ENCODE data around the gene EIF5A.

Gene EIF5A

GRCh38 chr17:7306911-7307685 is at the start of gene EIF5A:
Gene EIF5A (plus strand): TSS chr17:7307628. CDS start chr17:7309636, 2,008 bp downstream.
- WGBS (ENCODE audit: insufficient coverage, insufficient read length): no CpG with 5 or more reads among the region's 64 CpGs
- Histone ChIP-seq H3K4me1 (ENCODE audit: control insufficient read depth, insufficient read depth, low read length) (no peaks in the 10 kb centered on the region), H3K4me3 (ENCODE audit: low read length) (peak within 1 kb of the TSS; percentile 99), H3K36me3 (ENCODE audit: control insufficient read depth, insufficient read depth, low read length) (peaks cover 22% of the 10 kb centered on the region), H3K9me3 (ENCODE audit: control insufficient read depth, insufficient read depth, low read length) (no peaks in the 10 kb centered on the region), H3K27ac (ENCODE audit: low read length) (no peak within 1 kb of the TSS), H3K27me3 (ENCODE audit: control insufficient read depth, insufficient read depth, low read length) (no peaks in the 10 kb centered on the region)
- peak; percentile 99 for DNase-seq (ENCODE audit: low read depth, low spot score)

DNA sequence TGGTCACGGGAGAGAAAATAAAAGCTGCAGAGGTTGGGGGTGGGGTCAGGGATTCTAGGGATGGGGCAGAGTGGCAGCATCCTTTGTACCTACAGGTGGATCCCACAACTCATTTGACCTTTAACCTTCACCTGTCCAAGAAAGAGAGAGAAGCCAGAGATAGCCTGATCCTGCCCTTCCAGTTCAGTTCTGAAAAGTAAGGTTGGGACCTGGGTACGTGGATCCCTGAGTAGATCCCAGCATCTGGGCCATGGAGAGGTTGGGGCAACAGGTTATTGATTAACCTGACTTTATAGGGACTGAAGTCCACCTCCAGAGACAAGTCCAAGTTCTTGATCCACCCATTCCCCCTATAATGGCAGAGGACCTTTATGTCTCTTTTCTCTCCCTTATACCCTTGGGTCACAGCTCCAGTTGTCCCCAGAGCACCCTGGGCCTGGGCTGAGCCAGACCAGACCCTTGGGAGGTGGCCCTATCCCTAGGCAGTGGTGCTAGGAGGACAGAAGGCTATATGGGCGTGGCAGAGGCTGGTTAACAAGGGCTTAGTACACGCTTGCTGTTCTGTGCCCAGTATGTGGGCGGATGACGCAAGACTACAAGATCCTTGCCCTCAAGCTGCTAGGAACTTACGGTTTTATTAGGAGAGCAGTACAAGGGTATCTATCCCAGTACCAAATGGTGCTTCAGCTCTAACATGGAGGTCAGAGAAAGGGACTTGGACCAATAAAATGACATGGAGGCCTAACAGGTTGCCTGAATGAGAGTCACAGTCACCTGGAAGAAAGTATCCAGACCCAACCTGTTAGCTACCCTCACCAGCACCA is 48.5 kb upstream of the EIF5A start:
- DNase-seq (ENCODE audit: low read depth, low spot score): no peak
- no peak overlapping the region for H3K4me3 ChIP-seq (ENCODE audit: low read length)
- no peak overlapping the region for H3K27ac ChIP-seq (ENCODE audit: low read length)
- no peaks in the 10 kb centered on the region for H3K27me3 ChIP-seq (ENCODE audit: control insufficient read depth, insufficient read depth, low read length)
- no peaks in the 10 kb centered on the region for H3K9me3 ChIP-seq (ENCODE audit: control insufficient read depth, insufficient read depth, low read length)
- H3K4me1 ChIP-seq (ENCODE audit: control insufficient read depth, insufficient read depth, low read length): peaks cover 2% of the 10 kb centered on the region
- WGBS (ENCODE audit: insufficient coverage, insufficient read length): no CpG with 5 or more reads among the region's 7 CpGs
- H3K36me3 ChIP-seq (ENCODE audit: control insufficient read depth, insufficient read depth, low read length): peaks cover 14% of the 10 kb centered on the region; the same call in 1 of the 2 replicates

- peaks cover 13% of the 10 kb centered on the region; the same call in 1 of the 2 replicates for H3K36me3 ChIP-seq (ENCODE audit: control insufficient read depth, insufficient read depth, low read length)
- no peaks in the 10 kb centered on the region for H3K9me3 ChIP-seq (ENCODE audit: control insufficient read depth, insufficient read depth, low read length)
- H3K4me3 ChIP-seq (ENCODE audit: low read length): no peak overlapping the region
- no CpG with 5 or more reads among the region's 6 CpGs for WGBS (ENCODE audit: insufficient coverage, insufficient read length)
- peaks cover 2% of the 10 kb centered on the region for H3K4me1 ChIP-seq (ENCODE audit: control insufficient read depth, insufficient read depth, low read length)
- no peaks in the 10 kb centered on the region for H3K27me3 ChIP-seq (ENCODE audit: control insufficient read depth, insufficient read depth, low read length)
- no peak for DNase-seq (ENCODE audit: low read depth, low spot score)
- no peak overlapping the region for H3K27ac ChIP-seq (ENCODE audit: low read length)
Observed at GRCh38 chr17:7259555-7259889, 47.9 kb upstream of the EIF5A start.

- H3K4me3 ChIP-seq (ENCODE audit: low read length): no peak overlapping the region; the same call in 1 of the 2 replicates
- WGBS (ENCODE audit: insufficient coverage, insufficient read length): no CpG with 5 or more reads among the region's 4 CpGs
- H3K4me1 ChIP-seq (ENCODE audit: control insufficient read depth, insufficient read depth, low read length): peaks cover 2% of the 10 kb centered on the region
- no peak for DNase-seq (ENCODE audit: low read depth, low spot score)
- no peaks in the 10 kb centered on the region for H3K27me3 ChIP-seq (ENCODE audit: control insufficient read depth, insufficient read depth, low read length)
- no peak overlapping the region for H3K27ac ChIP-seq (ENCODE audit: low read length)
- H3K9me3 ChIP-seq (ENCODE audit: control insufficient read depth, insufficient read depth, low read length): no peaks in the 10 kb centered on the region
- peaks cover 11% of the 10 kb centered on the region; the same call in 1 of the 2 replicates for H3K36me3 ChIP-seq (ENCODE audit: control insufficient read depth, insufficient read depth, low read length)
Observed at GRCh38 chr17:7260151-7260550, 47.3 kb upstream of the EIF5A start.

DNA sequence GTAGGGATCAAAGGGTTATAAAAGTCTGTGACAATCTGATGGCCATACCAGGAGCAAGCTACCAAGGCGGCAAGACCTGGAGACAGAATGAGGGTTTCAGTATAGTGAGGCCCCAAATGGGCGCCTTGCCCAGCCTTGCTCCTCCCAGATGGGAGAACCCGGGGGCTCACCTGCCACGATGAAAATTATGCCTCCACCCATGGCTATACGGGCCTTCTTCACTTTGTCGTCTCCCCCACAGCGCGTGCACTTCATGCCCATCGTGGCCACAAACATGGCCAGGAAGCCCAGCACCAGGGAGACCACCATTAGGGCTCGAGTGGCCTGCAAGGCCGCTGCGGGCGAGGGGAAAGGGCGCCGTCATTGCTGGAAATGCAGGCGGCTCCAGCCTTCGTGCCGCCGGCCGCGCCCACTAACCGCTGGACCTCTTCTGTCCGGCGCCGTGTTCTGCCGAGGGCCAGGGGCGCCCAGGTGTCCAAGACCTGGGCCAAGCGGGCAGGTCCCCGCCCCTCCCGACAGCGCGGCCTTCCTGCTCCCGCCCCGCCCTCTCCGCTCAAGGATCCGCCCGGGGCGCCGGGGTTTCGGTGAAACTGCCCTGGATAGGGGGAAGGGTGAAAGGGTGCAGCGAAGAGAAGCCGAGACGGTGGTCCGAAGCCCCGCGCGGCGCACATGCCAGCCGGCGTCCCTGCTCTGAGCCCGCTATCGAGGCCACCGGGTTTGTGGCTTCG is 46.6 kb upstream of the EIF5A start:
- Histone ChIP-seq H3K4me3 (ENCODE audit: low read length) (peak overlapping the region; percentile 98), H3K4me1 (ENCODE audit: control insufficient read depth, insufficient read depth, low read length) (peaks cover 2% of the 10 kb centered on the region), H3K27ac (ENCODE audit: low read length) (no peak overlapping the region), H3K36me3 (ENCODE audit: control insufficient read depth, insufficient read depth, low read length) (peaks cover 11% of the 10 kb centered on the region; the same call in 1 of the 2 replicates), H3K27me3 (ENCODE audit: control insufficient read depth, insufficient read depth, low read length) (no peaks in the 10 kb centered on the region), H3K9me3 (ENCODE audit: control insufficient read depth, insufficient read depth, low read length) (no peaks in the 10 kb centered on the region)
- DNase-seq (ENCODE audit: low read depth, low spot score): no peak
- WGBS (ENCODE audit: insufficient coverage, insufficient read length): no CpG with 5 or more reads among the region's 54 CpGs

- WGBS (ENCODE audit: insufficient coverage, insufficient read length): no CpG with 5 or more reads among the region's 71 CpGs
- Histone ChIP-seq H3K9me3 (ENCODE audit: control insufficient read depth, insufficient read depth, low read length) (no peaks in the 10 kb centered on the region), H3K36me3 (ENCODE audit: control insufficient read depth, insufficient read depth, low read length) (peaks cover 8% of the 10 kb centered on the region; the same call in 1 of the 2 replicates), H3K4me3 (ENCODE audit: low read length) (peak overlapping the region; percentile 98), H3K27me3 (ENCODE audit: control insufficient read depth, insufficient read depth, low read length) (no peaks in the 10 kb centered on the region), H3K4me1 (ENCODE audit: control insufficient read depth, insufficient read depth, low read length) (peaks cover 2% of the 10 kb centered on the region), H3K27ac (ENCODE audit: low read length) (no peak overlapping the region)
- DNase-seq (ENCODE audit: low read depth, low spot score): no peak
Observed at GRCh38 chr17:7261379-7262191, 45.8 kb upstream of the EIF5A start.

DNA sequence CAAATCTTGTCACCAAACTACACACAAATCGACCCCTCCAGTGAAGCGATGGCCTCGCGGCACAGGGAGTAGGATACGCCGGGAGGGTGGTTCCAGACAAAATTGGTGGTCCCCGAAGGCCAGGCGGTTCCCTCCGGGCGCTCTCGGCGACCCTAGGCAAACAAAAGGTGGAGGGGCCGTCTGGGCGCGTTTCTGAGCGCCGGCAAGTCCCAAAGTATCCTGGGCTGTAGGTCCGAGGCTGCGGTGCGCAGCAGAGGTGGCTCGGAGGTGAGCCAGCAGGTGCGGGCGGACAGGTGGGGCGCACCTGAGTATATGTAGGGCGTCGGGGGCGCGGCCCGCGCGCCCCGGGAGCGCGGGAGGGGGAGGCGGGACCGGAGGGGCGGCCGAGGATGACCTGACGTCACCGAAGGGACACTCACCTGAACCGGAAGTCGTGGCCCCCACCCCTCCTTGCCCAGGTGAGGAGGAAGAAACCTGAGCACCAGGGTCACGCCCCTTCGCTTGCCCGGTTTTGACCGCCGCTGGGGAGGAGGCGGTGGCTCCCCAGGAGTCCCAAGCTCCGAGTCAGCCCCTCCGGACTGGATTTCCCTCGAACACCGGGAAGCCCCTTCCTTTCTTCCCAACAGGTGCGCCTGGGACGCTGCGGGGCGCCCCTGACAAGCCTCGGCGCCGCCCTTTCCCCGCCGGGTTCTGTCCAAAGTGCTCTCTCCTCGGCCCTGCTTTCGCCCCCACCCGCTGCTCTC is 45.1 kb upstream of the EIF5A start, which contains the start of gene CLDN7:
CLDN7 (minus strand) TSS at position 287 of the 743 bp plus-strand sequence. CDS start 435 bp downstream, outside the sequence.
- peaks cover 2% of the 10 kb centered on the region for H3K4me1 ChIP-seq (ENCODE audit: control insufficient read depth, insufficient read depth, low read length)
- no peak within 1 kb of the TSS for H3K27ac ChIP-seq (ENCODE audit: low read length)
- H3K27me3 ChIP-seq (ENCODE audit: control insufficient read depth, insufficient read depth, low read length): no peaks in the 10 kb centered on the region
- no peak for DNase-seq (ENCODE audit: low read depth, low spot score)
- WGBS (ENCODE audit: insufficient coverage, insufficient read length): no CpG with 5 or more reads among the region's 64 CpGs
- peaks cover 8% of the 10 kb centered on the region; the same call in 1 of the 2 replicates for H3K36me3 ChIP-seq (ENCODE audit: control insufficient read depth, insufficient read depth, low read length)
- no peaks in the 10 kb centered on the region for H3K9me3 ChIP-seq (ENCODE audit: control insufficient read depth, insufficient read depth, low read length)
- H3K4me3 ChIP-seq (ENCODE audit: low read length): peak within 1 kb of the TSS; percentile 98

- no CpG with 5 or more reads among the region's 26 CpGs for WGBS (ENCODE audit: insufficient coverage, insufficient read length)
- Histone ChIP-seq H3K4me1 (ENCODE audit: control insufficient read depth, insufficient read depth, low read length) (peaks cover 2% of the 10 kb centered on the region), H3K4me3 (ENCODE audit: low read length) (peak overlapping the region; percentile 98; the same call in 1 of the 2 replicates), H3K9me3 (ENCODE audit: control insufficient read depth, insufficient read depth, low read length) (no peaks in the 10 kb centered on the region), H3K27me3 (ENCODE audit: control insufficient read depth, insufficient read depth, low read length) (no peaks in the 10 kb centered on the region), H3K36me3 (ENCODE audit: control insufficient read depth, insufficient read depth, low read length) (peaks cover 8% of the 10 kb centered on the region; the same call in 1 of the 2 replicates), H3K27ac (ENCODE audit: low read length) (no peak overlapping the region)
- DNase-seq (ENCODE audit: low read depth, low spot score): no peak
Observed at GRCh38 chr17:7262935-7263800, 44.3 kb upstream of the EIF5A start.

GRCh38 chr17:7263801-7264078 is 43.7 kb upstream of the EIF5A start:
- Histone ChIP-seq H3K4me3 (ENCODE audit: low read length) (peak overlapping the region; percentile 98; the same call in 1 of the 2 replicates), H3K36me3 (ENCODE audit: control insufficient read depth, insufficient read depth, low read length) (peaks cover 7% of the 10 kb centered on the region; the same call in 1 of the 2 replicates), H3K9me3 (ENCODE audit: control insufficient read depth, insufficient read depth, low read length) (no peaks in the 10 kb centered on the region), H3K27me3 (ENCODE audit: control insufficient read depth, insufficient read depth, low read length) (no peaks in the 10 kb centered on the region), H3K4me1 (ENCODE audit: control insufficient read depth, insufficient read depth, low read length) (peaks cover 2% of the 10 kb centered on the region), H3K27ac (ENCODE audit: low read length) (no peak overlapping the region)
- DNase-seq (ENCODE audit: low read depth, low spot score): no peak
- WGBS (ENCODE audit: insufficient coverage, insufficient read length): no CpG with 5 or more reads among the region's 4 CpGs
